AG04450 (cell line): Measurements from ENCODE around the gene PDE11A. TPM values are rescaled to one million over a fixed set of nuclear protein-coding genes. Genes with fewer than 3 reads are reported as not detected.

Experiments
- CTCF ChIA-PET: fragments of 300-600, 350-600 bp; formaldehyde crosslinking; extraction: SDS; loops from one replicate; lab custom pipeline; 2022; ENCODE audit warnings: antibody characterized with exemption, inconsistent platforms; lab: Charles Lee
- POLR2A ChIA-PET: fragments of 350-600 bp; formaldehyde crosslinking; extraction: SDS; loops from one replicate; lab custom pipeline; 2021; ENCODE audit warnings: antibody characterized with exemption, inconsistent platforms; lab: Yijun Ruan, JAX
- DNase-seq: peaks from one replicate; pipeline ENCODE4 v3.0.0-alpha.2; 2011; ENCODE audit warnings: low read depth, low spot score
- H3K27ac ChIP-seq: one replicate; pipeline ENCODE4 v1.5.1; 2012; ENCODE audit warnings: low read depth, low read length, control low read depth
- H3K27me3 ChIP-seq: one replicate; pipeline ENCODE4 v1.6.0; 2012; ENCODE audit warnings: low read length; ENCODE audit not compliant: control insufficient read depth, insufficient read depth
- H3K4me3 ChIP-seq: 2 replicates; pipeline ENCODE4 v1.5.1; 2011; ENCODE audit warnings: mild to moderate bottlenecking, low read depth, low read length, control low read depth
- H3K9me3 ChIP-seq: 2 replicates; pipeline ENCODE4 v1.5.1; 2012; ENCODE audit warnings: low read length; ENCODE audit not compliant: control insufficient read depth, insufficient read depth
- CTCF ChIP-seq: IDR thresholded peaks from 2 replicates; pipeline ENCODE4 v1.5.1; 2011; ENCODE audit warnings: low read depth, low read length, control low read depth, inconsistent platforms
- polyA plus RNA-seq: library from polyadenylated mRNA; depleted of rRNA; stranded (reverse); fragments of >200 nt; gene quantifications from 2 replicates; pipeline ENCODE4 v1.2.3, GENCODE V29; 2011

PDE11A gene
- polyA plus RNA-seq, 1 experiment, result 0.24 TPM

- POLR2A ChIA-PET, result no interaction called here
- no peak for TF ChIP-seq CTCF
- Histone ChIP-seq H3K27me3 (no peaks in the 10 kb centered on the region), H3K4me3 (no peak overlapping the region), H3K27ac (no peak overlapping the region), H3K9me3 (no peaks in the 10 kb centered on the region)
- CTCF ChIA-PET, result interaction anchor here (1.0 kb wide), 1 partner anchor 21 kb away, joined by 5 read pairs; no protein-coding TSS in a partner anchor
- DNase-seq, result no peak
These were observed 186.6 kb downstream of the PDE11A start for GRCh38 chr2:177885828-177886466.

- no peaks in the 10 kb centered on the region for H3K9me3 ChIP-seq
- ChIA-PET CTCF (no interaction called here), POLR2A (no interaction called here)
- no peaks in the 10 kb centered on the region for H3K27me3 ChIP-seq
- no peak for DNase-seq
- TF ChIP-seq CTCF, result no peak
- no peak overlapping the region for H3K27ac ChIP-seq
- no peak overlapping the region for H3K4me3 ChIP-seq
These were observed 189.4 kb downstream of the PDE11A start for GRCh38 chr2:177883177-177883576.

GRCh38 chr2:177882501-177882900 lies 190.1 kb downstream of the PDE11A start:
- Histone ChIP-seq H3K27me3 (no peaks in the 10 kb centered on the region), H3K9me3 (no peaks in the 10 kb centered on the region), H3K4me3 (no peak overlapping the region), H3K27ac (no peak overlapping the region)
- no peak for DNase-seq
- ChIA-PET POLR2A (no interaction called here), CTCF (no interaction called here)
- TF ChIP-seq CTCF, result no peak

- Histone ChIP-seq H3K27me3 (no peaks in the 10 kb centered on the region), H3K27ac (no peak overlapping the region), H3K9me3 (no peaks in the 10 kb centered on the region), H3K4me3 (no peak overlapping the region)
- DNase-seq, result no peak
- ChIA-PET POLR2A (no interaction called here), CTCF (no interaction called here)
- TF ChIP-seq CTCF, result no peak
These were observed 190.7 kb downstream of the PDE11A start for GRCh38 chr2:177881921-177882320.

- no peaks in the 10 kb centered on the region for H3K9me3 ChIP-seq
- no peak for DNase-seq
- ChIA-PET POLR2A (no interaction called here), CTCF (no interaction called here)
- no peak for TF ChIP-seq CTCF
- no peak overlapping the region for H3K4me3 ChIP-seq
- no peak overlapping the region for H3K27ac ChIP-seq
- H3K27me3 ChIP-seq, result no peaks in the 10 kb centered on the region
These were observed 191.4 kb downstream of the PDE11A start for GRCh38 chr2:177881008-177881747.
